GM12864 (cell line): Measurements from ENCODE around the gene PLXNB3.
"Not testable (repeated sequence)": the region's sequence is repeated elsewhere in the genome, so short reads cannot be mapped to it uniquely, and the experiment has no call there.

Source experiments
- DNase-seq: peaks from one replicate; pipeline ENCODE4 v3.0.0-alpha.2; 2011; ENCODE audit warnings: low read depth
- H3K4me3 ChIP-seq: 2 replicates; pipeline ENCODE4 v1.5.1; 2011; ENCODE audit warnings: mild to moderate bottlenecking, low read depth, low read length, control low read depth
- CTCF ChIP-seq: IDR thresholded peaks from 2 replicates; pipeline ENCODE4 v1.5.1; 2011; ENCODE audit warnings: low read depth, mild to moderate bottlenecking, moderate library complexity, low read length, control low read depth, inconsistent platforms; ENCODE audit errors: missing control alignments

Gene PLXNB3

GRCh38 chrX:153814591-153815315, 50.7 kb downstream of the PLXNB3 start:
- no peak for TF ChIP-seq CTCF
- DNase-seq: no peak
- no peak overlapping the region for H3K4me3 ChIP-seq

- TF ChIP-seq CTCF: no peak
- no peak overlapping the region for H3K4me3 ChIP-seq
- DNase-seq: no peak
Measured at GRCh38 chrX:153816831-153817690, 53.0 kb downstream of the PLXNB3 start.

GRCh38 chrX:153818064-153818463, 54.0 kb downstream of the PLXNB3 start:
- DNase-seq, H3K4me3 ChIP-seq: not testable (repeated sequence)

- no peak overlapping the region for H3K4me3 ChIP-seq
- no peak for DNase-seq
- TF ChIP-seq CTCF: no peak
Measured at GRCh38 chrX:153818571-153819383, 54.7 kb downstream of the PLXNB3 start.

GRCh38 chrX:153819384-153820040, 55.5 kb downstream of the PLXNB3 start:
- TF ChIP-seq CTCF: no peak
- DNase-seq: no peak
- H3K4me3 ChIP-seq: no peak overlapping the region

DNA sequence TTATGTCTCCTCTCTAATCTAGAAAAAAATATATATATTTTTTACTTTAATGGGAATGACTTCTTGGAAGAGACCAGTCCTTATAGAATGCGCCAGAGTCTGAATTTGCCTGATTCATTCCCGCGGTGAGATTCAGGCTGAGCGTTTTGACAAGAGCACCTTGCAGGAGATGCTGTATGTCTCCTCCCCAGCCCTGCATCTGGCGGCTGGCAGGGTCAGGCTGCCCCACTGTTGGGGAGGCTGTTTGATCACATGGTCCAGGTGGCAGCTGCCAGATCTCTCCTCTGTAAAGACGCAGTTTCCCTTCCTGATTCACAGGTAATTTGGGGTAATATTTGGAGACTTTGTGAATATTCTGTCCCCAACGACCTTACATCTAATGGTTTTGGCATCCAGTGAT, 56.6 kb downstream of the PLXNB3 start:
- no peak for TF ChIP-seq CTCF
- DNase-seq: no peak
- no peak overlapping the region for H3K4me3 ChIP-seq
